ENCODE results near the gene FAF2. TPM values are rescaled to one million over a fixed set of nuclear protein-coding genes. Genes with fewer than 3 reads are reported as not detected.

Gene FAF2, protein sequence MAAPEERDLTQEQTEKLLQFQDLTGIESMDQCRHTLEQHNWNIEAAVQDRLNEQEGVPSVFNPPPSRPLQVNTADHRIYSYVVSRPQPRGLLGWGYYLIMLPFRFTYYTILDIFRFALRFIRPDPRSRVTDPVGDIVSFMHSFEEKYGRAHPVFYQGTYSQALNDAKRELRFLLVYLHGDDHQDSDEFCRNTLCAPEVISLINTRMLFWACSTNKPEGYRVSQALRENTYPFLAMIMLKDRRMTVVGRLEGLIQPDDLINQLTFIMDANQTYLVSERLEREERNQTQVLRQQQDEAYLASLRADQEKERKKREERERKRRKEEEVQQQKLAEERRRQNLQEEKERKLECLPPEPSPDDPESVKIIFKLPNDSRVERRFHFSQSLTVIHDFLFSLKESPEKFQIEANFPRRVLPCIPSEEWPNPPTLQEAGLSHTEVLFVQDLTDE
- 10 to 100 TPM; 29.0 to 62.3 (median 41.0) TPM for total RNA-seq
- 10 to 100 TPM; 21.2 to 68.2 (median 24.3) TPM for polyA plus RNA-seq
- long read RNA-seq, donor 1, full-length matches to known transcripts, result 12 of 18 reads
- long read RNA-seq, donor 1, partial matches to known transcripts, result 6 of 18 reads
- long read RNA-seq, donor 1, other reads (novel, unspliced or antisense), result 0 of 18 reads
- long read RNA-seq, donor 2, full-length matches to known transcripts, result 9 of 9 reads
- long read RNA-seq, donor 2, partial matches to known transcripts, result 0 of 9 reads
- long read RNA-seq, donor 2, other reads (novel, unspliced or antisense), result 0 of 9 reads
- long read RNA-seq, donor 3, full-length matches to known transcripts, result 8 of 8 reads
- long read RNA-seq, donor 3, partial matches to known transcripts, result 0 of 8 reads
- long read RNA-seq, donor 3, other reads (novel, unspliced or antisense), result 0 of 8 reads
- long read RNA-seq, donor 4, full-length matches to known transcripts, result 13 of 23 reads
- long read RNA-seq, donor 4, partial matches to known transcripts, result 1 of 23 reads
- long read RNA-seq, donor 4, other reads (novel, unspliced or antisense), result 9 of 23 reads
- long read RNA-seq, donor 5, full-length matches to known transcripts, result 50 of 70 reads
- long read RNA-seq, donor 5, partial matches to known transcripts, result 4 of 70 reads
- long read RNA-seq, donor 5, other reads (novel, unspliced or antisense), result 16 of 70 reads
- long read RNA-seq, donor 6, full-length matches to known transcripts, result 7 of 17 reads
- long read RNA-seq, donor 6, partial matches to known transcripts, result 3 of 17 reads
- long read RNA-seq, donor 6, other reads (novel, unspliced or antisense), result 7 of 17 reads
- long read RNA-seq, donor 7, full-length matches to known transcripts, result 5 of 5 reads
- long read RNA-seq, donor 7, partial matches to known transcripts, result 0 of 5 reads
- long read RNA-seq, donor 7, other reads (novel, unspliced or antisense), result 0 of 5 reads
- long read RNA-seq, donor 8, full-length matches to known transcripts, result 10 of 10 reads
- long read RNA-seq, donor 8, partial matches to known transcripts, result 0 of 10 reads
- long read RNA-seq, donor 8, other reads (novel, unspliced or antisense), result 0 of 10 reads
- long read RNA-seq, donor 9, full-length matches to known transcripts, result 8 of 8 reads
- long read RNA-seq, donor 9, partial matches to known transcripts, result 0 of 8 reads
- long read RNA-seq, donor 9, other reads (novel, unspliced or antisense), result 0 of 8 reads
- long read RNA-seq, donor 10, full-length matches to known transcripts, result 8 of 8 reads
- long read RNA-seq, donor 10, partial matches to known transcripts, result 0 of 8 reads
- long read RNA-seq, donor 10, other reads (novel, unspliced or antisense), result 0 of 8 reads

- no peaks in the 10 kb centered on the region for H3K27me3 ChIP-seq
- H3K4me1 ChIP-seq (replicated peaks in 1 of 2), result peaks cover 8 to 29% of the 10 kb centered on the region in 2 donors
- 0 to 2% (median 0%) methylated on average over 14 to 50 of the region's 50 CpGs for WGBS, 4 donors
- H3K27ac ChIP-seq, result peak within 1 kb of the TSS; percentile 51 to 99 (median 96)
- H3K4me3 ChIP-seq, result peak within 1 kb of the TSS; percentile 56 to 98 (median 90)
- peak; percentile 96 to 99 (median 97) for DNase-seq
- intact Hi-C loops (cut with DNase I), result no loop called here
- H3K36me3 ChIP-seq (replicated peaks in 1 of 2), result peaks cover 0 to under 1% of the 10 kb centered on the region in 2 donors
- TF ChIP-seq, protein P1, sequence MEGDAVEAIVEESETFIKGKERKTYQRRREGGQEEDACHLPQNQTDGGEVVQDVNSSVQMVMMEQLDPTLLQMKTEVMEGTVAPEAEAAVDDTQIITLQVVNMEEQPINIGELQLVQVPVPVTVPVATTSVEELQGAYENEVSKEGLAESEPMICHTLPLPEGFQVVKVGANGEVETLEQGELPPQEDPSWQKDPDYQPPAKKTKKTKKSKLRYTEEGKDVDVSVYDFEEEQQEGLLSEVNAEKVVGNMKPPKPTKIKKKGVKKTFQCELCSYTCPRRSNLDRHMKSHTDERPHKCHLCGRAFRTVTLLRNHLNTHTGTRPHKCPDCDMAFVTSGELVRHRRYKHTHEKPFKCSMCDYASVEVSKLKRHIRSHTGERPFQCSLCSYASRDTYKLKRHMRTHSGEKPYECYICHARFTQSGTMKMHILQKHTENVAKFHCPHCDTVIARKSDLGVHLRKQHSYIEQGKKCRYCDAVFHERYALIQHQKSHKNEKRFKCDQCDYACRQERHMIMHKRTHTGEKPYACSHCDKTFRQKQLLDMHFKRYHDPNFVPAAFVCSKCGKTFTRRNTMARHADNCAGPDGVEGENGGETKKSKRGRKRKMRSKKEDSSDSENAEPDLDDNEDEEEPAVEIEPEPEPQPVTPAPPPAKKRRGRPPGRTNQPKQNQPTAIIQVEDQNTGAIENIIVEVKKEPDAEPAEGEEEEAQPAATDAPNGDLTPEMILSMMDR (IDR thresholded peaks at IDR 0.05), result peak; percentile 92 to 99 (median 96)
- peak; percentile 89 to 95 for TF ChIP-seq POLR2A (IDR thresholded peaks at IDR 0.05)
- H3K9me3 ChIP-seq (replicated peaks in 1 of 3), result no peaks in the 10 kb centered on the region
Measured at GRCh38 chr5:176447978-176448608, at the start of gene FAF2. TSS of gene FAF2 (plus strand) at chr5:176448385. CDS start at chr5:176448408, 23 bp downstream.

DNA sequence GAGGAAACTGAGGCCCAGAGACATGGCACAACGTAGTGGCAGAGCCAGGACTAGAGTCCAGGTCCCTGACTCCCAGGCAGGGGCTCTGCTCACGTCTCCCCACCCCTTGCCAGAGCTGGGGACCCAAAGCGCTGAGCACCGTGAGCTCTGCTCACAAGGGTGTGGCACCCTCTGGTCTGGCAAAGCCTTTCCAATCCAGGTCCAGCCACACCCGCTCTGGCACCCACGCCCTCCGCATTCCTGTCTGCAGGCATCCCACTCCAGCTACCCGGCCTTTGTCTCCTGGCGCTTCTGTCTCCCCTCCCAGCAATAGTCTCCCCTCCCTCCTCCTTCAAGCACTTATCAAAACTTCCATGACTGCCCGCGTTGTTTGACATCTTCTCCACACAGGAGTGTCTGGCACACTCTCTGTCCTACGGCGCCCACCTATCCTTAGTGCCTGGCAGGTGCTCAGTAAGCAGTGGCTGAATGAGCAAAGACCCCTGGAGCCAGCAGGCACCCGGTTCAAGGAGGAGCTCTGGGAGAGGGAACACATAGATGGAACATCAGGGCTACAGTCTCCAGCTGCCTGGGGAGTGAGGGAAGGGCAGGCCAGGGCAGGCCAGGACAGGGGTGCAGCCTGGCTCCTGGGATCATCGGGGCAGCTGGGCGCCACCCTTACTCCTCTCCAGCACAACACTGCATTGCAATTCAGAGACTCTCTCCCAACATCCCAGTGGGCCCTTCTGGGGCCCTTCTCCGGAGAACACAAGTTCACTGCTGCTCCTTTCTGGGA, 47.6 kb upstream of the FAF2 start:
- peaks cover 0 to 21% of the 10 kb centered on the region in 2 donors for H3K36me3 ChIP-seq (replicated peaks in 1 of 2)
- intact Hi-C loops (cut with DNase I), result no loop called here
- H3K27ac ChIP-seq, result no peak overlapping the region
- H3K4me1 ChIP-seq (replicated peaks in 1 of 2), result no peaks in the 10 kb centered on the region
- no peaks in the 10 kb centered on the region for H3K9me3 ChIP-seq (replicated peaks in 1 of 3)
- 81 to 93% (median 87%) methylated on average over 15 to 17 of the region's 17 CpGs for WGBS, 4 donors
- peak in 1 of 7 donors; percentile 8 for DNase-seq
- no peak overlapping the region for H3K4me3 ChIP-seq
- H3K27me3 ChIP-seq, result no peaks in the 10 kb centered on the region
- no peak for TF ChIP-seq POLR2A (IDR thresholded peaks at IDR 0.05)
- TF ChIP-seq, protein P1 (IDR thresholded peaks at IDR 0.05), result no peak

Data from adrenal gland (tissue), 19 donors.